Kidney capillary endothelial cell (primary cell): Measurements from ENCODE around the gene ZIM2.
A peak's percentile ranks its signal among the peaks of the same experiment; 100 is the strongest.
"Not testable (repeated sequence)": the region's sequence is repeated elsewhere in the genome, so short reads cannot be mapped to it uniquely, and the experiment has no call there.

ENCODE experiments used
- DNase-seq: peaks from one replicate; pipeline ENCODE4 v3.0.0-alpha.2; 2018; ENCODE audit warnings: low spot score

ZIM2 gene

GRCh38 chr19:56840451-56841192 lies at the start of gene ZIM2, which contains the start of gene PEG3:
ZIM2 (minus strand) TSS chr19:56840726; CDS start chr19:56824277, 16,449 bp downstream.
PEG3 (minus strand) TSS chr19:56840726; CDS start chr19:56824655, 16,071 bp downstream.
- no peak for DNase-seq

GRCh38 chr19:56885173-56885985 lies 44.9 kb upstream of the ZIM2 start:
- DNase-seq, result no peak

- no peak for DNase-seq
Observed at GRCh38 chr19:56884441-56884840, 43.9 kb upstream of the ZIM2 start.

GRCh38 chr19:56880592-56881190 lies 40.2 kb upstream of the ZIM2 start:
- no peak for DNase-seq

- DNase-seq, result no peak
Observed at GRCh38 chr19:56877069-56877715, 36.7 kb upstream of the ZIM2 start.

- DNase-seq, result no peak
Observed at GRCh38 chr19:56875717-56876116, 35.2 kb upstream of the ZIM2 start.

- DNase-seq, result no peak
Observed at GRCh38 chr19:56874530-56874929, 34.0 kb upstream of the ZIM2 start.

- no peak for DNase-seq
Observed at GRCh38 chr19:56873493-56873892, 33.0 kb upstream of the ZIM2 start.

GRCh38 chr19:56869886-56870285 lies 29.4 kb upstream of the ZIM2 start:
- DNase-seq, result no peak

- DNase-seq, result no peak
Observed at GRCh38 chr19:56868446-56868845, 27.9 kb upstream of the ZIM2 start.

GRCh38 chr19:56866538-56866937 lies 26.0 kb upstream of the ZIM2 start:
- DNase-seq, result no peak

- DNase-seq, result no peak
Observed at GRCh38 chr19:56864443-56865125, 24.1 kb upstream of the ZIM2 start.

GRCh38 chr19:56862741-56863140 lies 22.2 kb upstream of the ZIM2 start:
- DNase-seq, result no peak

GRCh38 chr19:56860409-56860808 lies 19.9 kb upstream of the ZIM2 start:
- not testable (repeated sequence) for DNase-seq

GRCh38 chr19:56858026-56858425 lies 17.5 kb upstream of the ZIM2 start:
- DNase-seq, result no peak

GRCh38 chr19:56856822-56857221 lies 16.3 kb upstream of the ZIM2 start:
- DNase-seq, result no peak

GRCh38 chr19:56852361-56852760 lies 11.8 kb upstream of the ZIM2 start:
- DNase-seq, result not testable (repeated sequence)

- no peak for DNase-seq
Observed at GRCh38 chr19:56848166-56848565, 7.6 kb upstream of the ZIM2 start.

GRCh38 chr19:56842412-56842811 lies 1.9 kb upstream of the ZIM2 start:
- no peak for DNase-seq

- DNase-seq, result no peak
Observed at GRCh38 chr19:56841193-56841543, 642 bp upstream of the ZIM2 start.

- peak; percentile 17 for DNase-seq
Observed at GRCh38 chr19:56839652-56840450, 675 bp downstream of the ZIM2 start.
